ENCODE data around the gene EMC1.
"Not testable (repeated sequence)": the region's sequence is repeated elsewhere in the genome, so short reads cannot be mapped to it uniquely, and the experiment has no call there.

EMC1 gene

DNA sequence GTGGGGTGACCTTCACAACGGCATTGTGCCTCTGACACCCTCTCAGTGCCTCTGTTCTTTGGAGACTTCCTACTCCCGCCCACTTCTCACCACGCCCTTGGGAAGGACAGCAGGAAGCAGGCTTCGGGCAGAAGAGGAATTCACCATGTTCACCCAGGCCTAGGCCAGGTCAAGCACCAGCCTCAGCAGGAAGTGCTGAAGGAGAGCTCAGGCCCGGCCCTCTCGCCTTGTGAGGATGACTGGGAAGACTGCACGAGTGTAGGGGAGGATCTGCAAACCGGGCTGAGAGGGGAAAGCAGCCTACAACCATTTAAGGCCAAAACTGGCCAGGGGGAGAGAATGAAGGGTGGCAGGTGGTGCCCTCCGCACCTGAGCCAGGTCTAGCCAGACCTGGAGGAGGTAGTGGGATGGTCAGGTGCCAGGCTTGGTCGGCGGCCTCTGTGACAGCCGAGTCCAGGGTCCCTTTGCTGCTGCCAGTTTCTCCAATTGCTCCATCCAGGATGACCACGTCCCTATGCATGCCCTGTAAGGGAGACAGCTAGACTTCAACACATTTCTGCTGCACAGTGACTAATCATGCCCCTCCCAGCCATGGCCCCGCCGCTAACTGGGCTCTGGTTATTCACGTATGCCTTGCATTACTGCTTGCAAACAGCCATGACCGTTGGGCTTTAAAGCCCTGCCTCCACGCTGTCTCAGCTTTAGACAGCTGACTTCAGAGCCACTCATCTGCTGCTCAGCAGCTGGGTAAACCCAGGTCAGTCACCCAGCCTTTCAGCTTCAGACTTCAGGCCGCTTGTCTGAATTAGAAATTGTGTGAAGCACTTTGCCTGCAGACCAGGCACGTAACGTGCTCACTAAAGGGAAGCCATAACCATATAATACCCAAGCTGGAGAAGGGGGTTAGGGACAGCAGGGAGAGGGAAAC lies 9.2 kb upstream of the EMC1 start:
- peak; percentile 79 for DNase-seq

DNA sequence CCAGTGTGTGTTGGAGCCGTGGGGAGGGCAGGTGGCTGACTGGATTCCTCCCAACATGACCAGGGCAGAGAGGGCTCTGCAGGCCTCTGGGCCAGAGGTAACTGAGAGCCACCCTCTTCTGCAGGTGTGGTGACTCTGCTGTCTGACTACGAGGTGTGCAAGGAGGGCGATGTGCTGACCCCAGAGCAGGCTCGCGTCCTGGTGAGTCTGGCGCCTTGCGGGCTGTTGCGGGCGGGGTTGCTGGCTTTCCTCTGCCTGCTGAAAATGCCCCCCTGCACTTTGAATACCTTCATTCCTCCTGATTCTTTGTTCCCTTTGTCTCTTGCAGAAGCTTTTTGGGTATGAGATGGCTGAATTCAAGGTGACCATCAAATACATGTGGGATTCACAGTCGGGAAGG lies 7.0 kb upstream of the EMC1 start:
- DNase-seq: no peak

DNA sequence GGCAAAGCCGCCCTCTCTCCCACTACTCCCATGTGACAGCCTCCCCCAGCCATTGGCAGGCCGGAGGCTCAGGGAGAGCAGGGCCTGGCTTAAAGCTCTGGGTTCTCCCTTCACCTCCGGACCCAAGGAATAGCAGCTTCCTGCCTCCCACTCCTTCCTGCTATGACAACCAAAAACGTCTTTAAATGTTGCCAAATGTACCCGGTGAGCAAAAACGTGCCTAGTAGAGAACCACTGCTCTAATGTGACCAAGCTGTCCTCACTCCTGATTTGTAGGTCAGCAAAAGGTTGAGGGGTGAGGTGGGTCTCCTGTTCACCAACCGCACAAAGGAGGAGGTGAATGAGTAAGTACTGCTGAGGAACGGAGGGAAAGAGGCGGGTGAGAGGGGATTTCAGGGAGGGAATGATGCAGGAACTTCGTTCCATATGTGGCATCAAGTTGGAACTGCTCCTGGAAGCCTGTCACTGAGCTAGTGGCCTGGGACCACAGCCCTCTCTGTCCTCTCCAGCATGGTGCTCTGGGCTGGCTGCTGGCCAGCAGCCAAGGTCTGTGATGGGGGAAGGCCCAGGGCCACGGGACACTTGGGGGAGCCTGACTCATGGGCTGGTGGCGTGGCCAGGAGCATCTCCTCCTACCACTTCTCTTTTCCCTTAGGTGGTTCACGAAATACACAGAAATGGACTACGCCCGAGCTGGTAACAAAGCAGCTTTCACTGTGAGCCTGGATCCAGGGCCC lies 6.0 kb upstream of the EMC1 start:
- peak; percentile 94 for DNase-seq

DNA sequence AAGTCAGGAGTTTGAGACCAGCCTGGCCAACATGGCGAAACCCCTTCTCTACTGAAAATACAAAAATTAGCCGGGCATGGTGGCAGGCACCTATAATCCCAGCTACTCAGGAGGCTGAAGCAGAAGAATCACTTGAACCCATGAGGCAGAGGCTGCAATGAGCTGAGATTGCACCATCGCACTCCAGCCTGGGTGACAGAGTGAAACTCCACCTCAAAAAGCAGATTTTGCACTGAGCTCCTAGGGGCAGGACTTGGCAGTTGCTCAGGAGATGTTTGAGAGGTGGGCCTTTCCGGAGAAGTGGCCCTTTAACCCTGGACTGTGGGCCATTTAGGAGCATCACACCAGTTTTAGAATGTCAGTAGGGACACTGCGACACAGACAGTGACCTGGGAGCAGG lies 5.0 kb upstream of the EMC1 start:
- DNase-seq: not testable (repeated sequence)

- DNase-seq: no peak
Measured at GRCh38 chr1:19255288-19255687, 4.0 kb upstream of the EMC1 start.

- DNase-seq: no peak
Measured at GRCh38 chr1:19254416-19254815, 3.1 kb upstream of the EMC1 start.

DNA sequence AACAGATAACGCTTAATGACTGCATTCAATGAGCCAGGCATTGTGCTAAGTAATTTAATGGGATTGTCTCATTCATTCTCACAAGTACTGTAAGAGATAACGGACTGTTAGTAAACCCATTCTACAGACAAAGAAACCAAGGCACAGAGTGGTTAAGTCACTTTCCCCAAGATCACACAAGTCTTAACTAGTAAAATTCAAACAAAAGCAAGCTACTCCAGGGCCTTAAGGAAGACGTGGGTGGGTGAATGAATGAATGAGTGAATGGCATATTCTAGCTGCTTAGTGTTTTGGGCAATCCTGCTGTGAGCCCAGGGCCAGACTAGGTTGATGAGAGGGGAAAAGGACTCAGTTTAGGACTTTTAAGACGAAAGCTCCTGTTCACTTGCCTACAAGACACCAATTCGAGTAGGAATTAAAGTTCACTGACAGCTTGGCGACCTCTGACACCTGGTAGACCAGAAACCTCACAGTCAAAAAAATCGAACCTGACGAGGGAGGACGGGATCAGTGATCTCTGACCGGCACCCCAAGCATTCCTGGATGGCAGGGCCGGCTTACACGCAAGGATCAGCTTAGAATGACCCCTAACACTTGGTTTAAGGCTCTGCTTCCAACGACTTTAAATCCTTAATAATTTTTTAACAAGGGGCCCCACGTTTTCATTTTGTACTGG lies 557 bp downstream of the EMC1 start:
- no peak for DNase-seq

- peak; percentile 74 for DNase-seq
Measured at GRCh38 chr1:19240673-19241538, 10.4 kb downstream of the EMC1 start.

- no peak for DNase-seq
Measured at GRCh38 chr1:19239876-19240275, 11.4 kb downstream of the EMC1 start.

DNA sequence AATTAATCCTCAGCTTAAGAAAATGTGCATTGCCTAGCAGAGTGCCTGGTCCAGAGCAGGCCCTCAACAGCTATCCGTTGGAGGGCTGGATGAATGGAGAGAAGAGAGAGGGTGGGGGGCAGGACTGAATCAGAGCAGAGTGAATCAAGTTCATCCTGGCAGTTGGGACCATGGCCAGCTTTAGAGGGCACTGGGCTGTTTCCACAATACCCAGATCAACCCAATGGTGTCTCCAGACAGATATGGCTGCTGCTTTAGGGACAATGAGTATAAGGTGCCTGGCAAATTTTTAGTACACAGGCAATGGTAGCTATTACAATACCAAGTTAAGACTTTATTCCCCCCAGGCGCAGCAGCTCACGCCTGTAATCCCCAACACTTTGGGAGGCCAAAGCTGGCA lies 17.1 kb downstream of the EMC1 start:
- no peak for DNase-seq

GRCh38 chr1:19232524-19232846 lies 18.8 kb downstream of the EMC1 start:
- DNase-seq: no peak

DNA sequence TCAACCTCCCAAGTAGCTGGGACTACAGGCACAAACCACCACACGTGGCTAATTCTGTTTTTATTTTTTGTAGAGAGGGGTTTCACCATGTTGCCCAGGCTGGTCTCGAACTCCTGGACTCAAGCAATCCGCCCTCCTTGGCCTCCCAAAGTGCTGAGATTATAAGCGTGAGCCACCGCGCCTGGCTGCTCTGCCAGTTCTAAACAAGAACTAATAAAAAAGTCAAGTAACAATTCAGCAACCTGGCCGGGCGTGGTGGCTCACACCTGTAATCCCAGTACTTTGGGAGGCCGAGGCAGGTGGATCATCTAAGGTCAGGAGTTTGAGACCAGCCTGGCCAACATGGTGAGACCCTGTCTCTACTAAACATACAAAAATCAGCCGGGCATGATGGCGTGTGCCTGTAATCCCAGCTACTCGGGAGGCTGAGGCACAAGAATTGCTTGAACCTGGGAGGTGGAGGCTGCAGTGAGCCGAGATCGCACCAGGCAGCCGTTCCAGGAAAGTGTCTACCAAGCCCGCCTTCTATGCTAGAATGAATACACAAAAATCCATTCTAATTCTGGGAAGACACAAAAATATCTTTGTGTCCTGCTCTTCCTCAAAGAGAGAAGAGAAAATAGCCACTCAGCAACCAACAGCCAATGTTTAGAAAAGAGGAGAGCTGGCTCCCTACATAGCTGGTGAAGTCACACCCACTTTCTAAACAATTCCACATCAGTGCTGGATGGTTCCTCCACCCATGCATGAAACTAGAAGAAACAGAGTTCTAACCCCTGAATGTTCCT lies 19.4 kb downstream of the EMC1 start:
- not testable (repeated sequence) for DNase-seq

DNA sequence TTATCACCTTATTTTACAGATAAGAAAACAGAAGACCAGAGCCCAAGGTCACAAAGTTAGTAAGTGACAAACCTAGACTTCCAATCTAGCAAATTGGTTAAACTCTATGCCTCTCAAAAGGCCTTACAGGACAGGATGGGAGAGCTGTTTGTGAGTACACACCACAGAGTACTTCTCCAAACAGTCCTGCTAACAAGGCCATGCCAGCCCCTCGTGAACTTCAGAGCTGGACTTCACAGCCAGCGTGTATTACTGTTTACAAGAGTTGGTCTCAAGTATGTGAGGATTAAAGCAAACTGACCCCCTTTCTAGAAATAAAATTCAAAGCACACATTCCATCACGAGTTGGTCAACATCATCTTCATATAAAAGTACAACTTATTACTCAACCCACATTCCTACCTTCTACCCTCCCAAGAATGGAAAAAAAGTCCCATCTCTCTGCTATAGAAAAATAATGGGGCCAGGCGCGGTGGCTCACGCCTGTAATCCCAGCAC lies 21.4 kb downstream of the EMC1 start:
- DNase-seq: no peak

GRCh38 chr1:19229229-19229628 lies 22.1 kb downstream of the EMC1 start:
- no peak for DNase-seq

DNA sequence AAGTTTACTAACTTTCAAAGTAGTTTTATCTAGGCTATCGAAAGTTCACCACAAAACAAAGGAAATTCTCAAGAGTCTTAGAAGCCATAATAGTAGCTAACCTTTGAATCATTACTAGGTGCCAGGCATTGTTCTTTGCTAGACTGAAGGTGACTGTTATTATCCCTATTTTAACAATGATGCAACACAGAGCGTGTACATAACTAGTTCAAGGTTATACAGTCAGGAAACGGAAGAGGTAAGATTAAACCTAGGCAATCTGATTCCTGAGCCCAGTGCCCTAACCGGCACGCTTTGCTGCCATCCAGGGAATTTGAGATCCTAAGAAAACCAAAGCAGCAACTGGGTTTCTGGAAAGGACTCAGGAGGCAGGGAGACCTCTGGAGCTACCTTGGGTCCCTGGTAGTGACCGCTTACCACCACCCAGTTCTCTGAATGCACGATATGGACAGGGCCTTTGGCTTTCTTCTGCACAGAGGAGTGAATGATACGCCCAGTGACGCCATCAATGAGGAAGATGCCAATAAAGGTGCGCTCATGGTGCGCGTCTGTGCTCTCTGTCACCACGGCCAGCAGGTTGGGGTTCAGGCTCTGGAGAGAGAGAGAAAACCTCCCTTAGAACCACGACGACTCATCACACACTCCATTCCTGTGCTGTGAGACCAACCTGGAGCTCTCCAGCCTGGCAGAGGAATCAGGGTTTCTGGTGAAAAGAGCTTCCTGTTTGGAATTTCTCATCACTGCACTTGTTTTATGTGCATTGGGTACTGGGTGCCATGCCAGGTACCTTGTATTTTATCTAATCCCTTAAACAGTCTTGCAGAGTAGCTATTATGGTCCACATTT lies 28.1 kb downstream of the EMC1 start:
- no peak for DNase-seq

DNA sequence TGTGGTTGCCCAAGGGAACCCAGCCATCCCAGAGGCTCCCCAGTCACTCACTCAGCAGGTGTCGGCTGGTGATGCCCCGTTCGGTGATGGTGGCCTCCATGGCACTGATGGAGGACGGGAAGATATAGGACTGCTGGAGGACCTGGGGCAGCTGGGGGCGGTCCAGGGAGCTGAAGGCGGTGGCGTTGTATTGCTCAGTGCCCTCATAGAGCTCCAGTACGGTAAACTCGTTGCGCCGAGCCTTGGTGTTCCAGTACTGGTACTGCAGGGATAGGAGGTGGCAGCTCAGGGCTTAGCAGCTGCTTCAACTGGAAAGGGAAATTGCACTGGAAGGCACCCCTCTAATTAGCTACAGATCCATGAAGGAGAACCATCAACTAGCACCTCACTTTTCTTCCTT lies 28.8 kb downstream of the EMC1 start:
- DNase-seq: no peak

- DNase-seq: peak; percentile 24
Measured at GRCh38 chr1:19220991-19221390, 30.3 kb downstream of the EMC1 start.

- DNase-seq: no peak
Measured at GRCh38 chr1:19220080-19220846, 31.1 kb downstream of the EMC1 start.

DNA sequence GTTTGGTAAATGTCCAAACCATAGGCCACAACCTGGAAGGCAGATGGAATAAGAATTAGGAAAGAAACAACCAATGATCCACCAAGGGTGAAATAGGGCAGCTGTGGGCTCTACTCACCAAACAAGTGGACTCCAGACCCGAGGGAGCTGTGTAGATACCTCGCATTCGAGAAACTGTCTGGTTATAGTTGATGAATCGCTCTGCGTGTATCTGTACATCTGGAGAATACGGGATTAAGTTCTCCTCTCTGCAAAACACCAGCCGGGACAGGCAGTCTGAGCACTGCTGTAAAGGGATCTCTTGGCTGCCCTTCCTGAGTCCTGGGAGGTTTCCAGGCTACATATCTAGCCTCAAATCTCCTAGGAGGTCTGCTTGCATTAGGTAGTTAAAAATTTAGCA lies 31.9 kb downstream of the EMC1 start:
- no peak for DNase-seq

DNA sequence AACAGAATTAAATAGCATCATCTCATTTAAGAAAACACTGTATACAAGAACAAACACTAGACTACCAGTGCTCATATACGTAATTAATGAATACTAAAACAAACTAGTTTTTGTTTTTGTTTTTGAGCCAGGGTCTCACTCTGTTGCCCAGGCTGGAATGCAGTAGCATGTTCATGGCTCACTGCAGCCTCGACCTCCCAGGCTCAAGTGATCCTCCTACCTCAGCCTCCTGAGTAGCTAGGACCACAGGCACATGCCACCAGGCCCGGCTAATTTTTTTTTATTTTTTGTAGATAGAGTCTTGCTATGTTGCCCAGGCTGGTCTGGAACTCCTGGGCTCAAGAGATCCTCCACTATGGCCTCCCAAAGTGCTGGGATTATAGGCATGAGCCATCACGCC lies 34.7 kb downstream of the EMC1 start:
- DNase-seq: not testable (repeated sequence)
